Tongue (tissue), 2 donors: ENCODE results near the gene AKT1. TPM values are rescaled to one million over a fixed set of nuclear protein-coding genes. Genes with fewer than 3 reads are reported as not detected.
"Not testable (repeated sequence)": the region's sequence is repeated elsewhere in the genome, so short reads cannot be mapped to it uniquely, and the experiment has no call there.

ENCODE experiments used
- DNase-seq: peaks from one replicate; pipeline ENCODE4 v3.0.0-alpha.2; 2015
- total RNA-seq: library from RNA; depleted of rRNA; stranded (reverse); fragments of >200 nt; gene quantifications from one replicate; pipeline ENCODE4 v1.2.3, GENCODE V29; 2014

Gene AKT1
- total RNA-seq, 1 donor from 2014 or later, result 198 TPM

GRCh38 chr14:104753528-104754212 lies 41.9 kb downstream of the AKT1 start:
- no peak for DNase-seq

GRCh38 chr14:104752735-104753527 lies 42.6 kb downstream of the AKT1 start, which contains the start of gene SIVA1:
Gene SIVA1 (plus strand): TSS chr14:104753147. CDS start chr14:104753202, 55 bp downstream.
- peak; percentile 99 for DNase-seq

- no peak for DNase-seq
Measured at GRCh38 chr14:104752423-104752734, 43.2 kb downstream of the AKT1 start.

GRCh38 chr14:104751539-104752422 lies 43.8 kb downstream of the AKT1 start:
- DNase-seq, result no peak

GRCh38 chr14:104750753-104751057 lies 44.8 kb downstream of the AKT1 start:
- not testable (repeated sequence) for DNase-seq

GRCh38 chr14:104750056-104750752 lies 45.3 kb downstream of the AKT1 start:
- peak; percentile 55 for DNase-seq

GRCh38 chr14:104749111-104749649 lies 46.4 kb downstream of the AKT1 start:
- DNase-seq, result peak; percentile 80

- DNase-seq, result no peak
Measured at GRCh38 chr14:104747876-104748275, 47.7 kb downstream of the AKT1 start.

- peak; percentile 79 for DNase-seq
Measured at GRCh38 chr14:104746934-104747481, 48.5 kb downstream of the AKT1 start.

GRCh38 chr14:104746071-104746545 lies 49.4 kb downstream of the AKT1 start:
- no peak for DNase-seq

GRCh38 chr14:104745431-104745830 lies 50.1 kb downstream of the AKT1 start:
- DNase-seq, result no peak

- DNase-seq, result no peak
Measured at GRCh38 chr14:104744484-104744883, 51.1 kb downstream of the AKT1 start.

- no peak for DNase-seq
Measured at GRCh38 chr14:104743461-104744380, 51.8 kb downstream of the AKT1 start.

GRCh38 chr14:104742586-104743455 lies 52.7 kb downstream of the AKT1 start:
- no peak for DNase-seq

- DNase-seq, result no peak
Measured at GRCh38 chr14:104741803-104742251, 53.7 kb downstream of the AKT1 start.

GRCh38 chr14:104741108-104741802 lies 54.3 kb downstream of the AKT1 start:
- no peak for DNase-seq

GRCh38 chr14:104739546-104740516 lies 55.7 kb downstream of the AKT1 start:
- DNase-seq, result no peak
